Retinal pigment epithelial cell (primary cell): Measurements from ENCODE around the gene CH25H.

ENCODE experiments used
- DNase-seq: peaks from one replicate; pipeline ENCODE4 v3.0.0-alpha.2; 2010; ENCODE audit warnings: low read depth
- H3K4me3 ChIP-seq: 2 replicates; pipeline ENCODE4 v1.5.1; 2011; ENCODE audit warnings: mild to moderate bottlenecking, low read length, control low read depth, moderate library complexity
- CTCF ChIP-seq: conservative IDR thresholded peaks from 2 replicates; pipeline ENCODE4 v1.5.1; 2011; ENCODE audit warnings: low read depth, low read length, control low read depth, inconsistent platforms

The CH25H gene

GRCh38 chr10:89217057-89217990 is 10.2 kb upstream of the CH25H start:
- peak; percentile 8 for DNase-seq
- H3K4me3 ChIP-seq: no peak overlapping the region
- TF ChIP-seq CTCF: peak; percentile 70

- TF ChIP-seq CTCF: no peak
- H3K4me3 ChIP-seq: no peak overlapping the region
- no peak for DNase-seq
These were observed 8.9 kb upstream of the CH25H start for GRCh38 chr10:89216056-89216455.

GRCh38 chr10:89215511-89215910 is 8.4 kb upstream of the CH25H start:
- no peak for TF ChIP-seq CTCF
- DNase-seq: no peak

GRCh38 chr10:89214566-89215165 is 7.5 kb upstream of the CH25H start:
- no peak for DNase-seq
- no peak for TF ChIP-seq CTCF
- no peak overlapping the region for H3K4me3 ChIP-seq

More at GRCh38 chr10:89215511-89215910, 8.4 kb upstream of the CH25H start:
- no peak overlapping the region for H3K4me3 ChIP-seq

- DNase-seq: no peak
- peak; percentile 53 for TF ChIP-seq CTCF
These were observed 6.2 kb upstream of the CH25H start for GRCh38 chr10:89213191-89213808.

GRCh38 chr10:89210794-89211425 is 3.8 kb upstream of the CH25H start:
- no peak for DNase-seq
- no peak overlapping the region for H3K4me3 ChIP-seq
- TF ChIP-seq CTCF: no peak

More at GRCh38 chr10:89213191-89213808, 6.2 kb upstream of the CH25H start:
- H3K4me3 ChIP-seq: no peak overlapping the region
